ENCODE data around the gene CPTP. TPM values are rescaled to one million over a fixed set of nuclear protein-coding genes. Genes with fewer than 3 reads are reported as not detected.

The CPTP gene
- total and polyA plus RNA-seq, 10 of the 15 experiments (the other 5 are each of a cell fraction or from before 2014, with no cell fraction given) = 0.06 to 24.3 (median 10.0) TPM

GRCh38 chr1:1359664-1360468, 35.3 kb downstream of the CPTP start:
- ChIA-PET POLR2A (no interaction called here), CTCF (interaction anchor here (1.7 kb wide), 1 partner anchor 11 kb away, joined by 8 read pairs; no protein-coding TSS in a partner anchor), SMC1A (ENCODE audit: uncharacterized antibody, unreplicated experiment) (no interaction called here), RAD21 (ENCODE audit: unreplicated experiment) (no interaction called here)
- Histone ChIP-seq H3K27ac (ENCODE audit: control insufficient read depth, insufficient read depth) (no peak overlapping the region), H2AFZ (ENCODE audit: control insufficient read depth, low read depth, low read length) (no peak overlapping the region), H3K4me1 (ENCODE audit: control insufficient read depth, insufficient read depth, low read length) (peaks cover 5% of the 10 kb centered on the region), H3K9ac (ENCODE audit: control insufficient read depth, insufficient read depth, low read length) (no peak overlapping the region), H3K36me3 (ENCODE audit: control insufficient read depth in 2 of 2, insufficient read depth in 2 of 2, low read length in 1 of 2) (no peaks in the 10 kb centered on the region), H3K27me3 (replicated peaks in 1 of 2; ENCODE audit: control insufficient read depth in 2 of 2, insufficient read depth in 2 of 2, low read length in 1 of 2) (no peaks in the 10 kb centered on the region), H3K9me3 (replicated peaks; ENCODE audit: control insufficient read depth, insufficient read depth, low read length) (no peaks in the 10 kb centered on the region), H3K4me2 (ENCODE audit: control insufficient read depth, insufficient read depth) (no peak overlapping the region), H3K79me2 (ENCODE audit: control insufficient read depth, insufficient read depth, low read length) (no peaks in the 10 kb centered on the region), H4K20me1 (ENCODE audit: control insufficient read depth, insufficient read depth) (no peaks in the 10 kb centered on the region), H3K4me3 (no peak overlapping the region)
- FAIRE-seq (no peak), ATAC-seq (no peak), DNase-seq (ENCODE audit: low read depth, low spot score) (no peak)
- in situ Hi-C loops (cut with MboI) (no loop called here), intact Hi-C loops (cut with micrococcal nuclease; ENCODE audit: unreplicated experiment) (no loop called here)
- 47% methylated on average over 19 of the region's 28 CpGs for WGBS (ENCODE audit: insufficient coverage, insufficient replicate concordance, low lambda C conversion rate, missing lambda C conversion rate)
- no TSS peak for BruUV-seq (replicated peaks)
- TF ChIP-seq MAX (IDR thresholded peaks at IDR 0.05; ENCODE audit: low read depth, low read length) (no peak), IKZF2 (IDR thresholded peaks at IDR 0.05) (no peak), LARP7 (IDR thresholded peaks at IDR 0.05) (no peak), RFX5 (IDR thresholded peaks at IDR 0.05; ENCODE audit: low read depth, low read length) (no peak), SP1 (IDR thresholded peaks at IDR 0.05; ENCODE audit: low read depth, low read length) (no peak), PRDM15 (CRISPR knock-in tag; IDR thresholded peaks at IDR 0.05) (no peak)

Measured in GM12878 (cell line).